Heart left ventricle (tissue), 13 donors: ENCODE measurements around the gene C5orf47.

Experiments used
- CTCF ChIP-seq, 12 donors: fragments of 200-600 bp; sonication (generic) in 4 of 12; IDR thresholded peaks; one replicate each; pipeline versions ENCODE4 v1.5.0 to v1.8.0; 2018 to 2022; ENCODE audit warnings: antibody characterized with exemption in 12 of 12, mild to moderate bottlenecking in 5 of 12
- POLR2A ChIP-seq, 2 donors: fragments of 450-650 bp; IDR thresholded peaks; one replicate each; pipeline ENCODE4 v1.6.1; 2017; ENCODE audit warnings: antibody characterized with exemption in 2 of 2, mild to moderate bottlenecking in 2 of 2, moderate library complexity in 2 of 2
- donor health status: ischemic (EF 13 %, LVEDD 7.1; RV severe dilation, severe dysfunction).
- donor health status: DM: no; HTN: yes; CAD: no.
- donor health status: DM: no; HTN: no; CAD: no.
- donor health status: ischemic (EF 25% LVEDD 6.9; RV normal size, moderate dysfunction).
- donor health status: ischemic (EF 25% LVEDD 5.7; RV mildly dilated, moderate dysfunction).
- donor health status: ischemic (EF 35%, LVEDD 5.7; RV mildly dilated, moderate dysfunction).
- donor health status: nonischemic (EF 11% LVEDD 7.7; RV severe dilation, severe dysfunction).
- donor health status: DM: yes; HTN: yes; CAD: no.
- donor health status: PGD.
- donor health status: ischemic (EF 29% LVEDD 5.4; RV normal size, mild dysfunction).
- donor health status: nonischemic (EF 23%, LVEDD 6.1; RV moderate dilation, normal function).

GRCh38 chr5:174008922-174009321 is 20.0 kb downstream of the C5orf47 start:
- no peak for TF ChIP-seq CTCF (IDR thresholded peaks at IDR 0.05)
- no peak for TF ChIP-seq POLR2A (IDR thresholded peaks at IDR 0.05)
